ENCODE measurements around the gene ADA. TPM values are rescaled to one million over a fixed set of nuclear protein-coding genes. Genes with fewer than 3 reads are reported as not detected.

The ADA gene
- total and polyA plus RNA-seq, 2 of the 13 experiments (the other 11 are each of a cell fraction or from before 2014, with no cell fraction given): 2.5 to 11.3 TPM

DNA sequence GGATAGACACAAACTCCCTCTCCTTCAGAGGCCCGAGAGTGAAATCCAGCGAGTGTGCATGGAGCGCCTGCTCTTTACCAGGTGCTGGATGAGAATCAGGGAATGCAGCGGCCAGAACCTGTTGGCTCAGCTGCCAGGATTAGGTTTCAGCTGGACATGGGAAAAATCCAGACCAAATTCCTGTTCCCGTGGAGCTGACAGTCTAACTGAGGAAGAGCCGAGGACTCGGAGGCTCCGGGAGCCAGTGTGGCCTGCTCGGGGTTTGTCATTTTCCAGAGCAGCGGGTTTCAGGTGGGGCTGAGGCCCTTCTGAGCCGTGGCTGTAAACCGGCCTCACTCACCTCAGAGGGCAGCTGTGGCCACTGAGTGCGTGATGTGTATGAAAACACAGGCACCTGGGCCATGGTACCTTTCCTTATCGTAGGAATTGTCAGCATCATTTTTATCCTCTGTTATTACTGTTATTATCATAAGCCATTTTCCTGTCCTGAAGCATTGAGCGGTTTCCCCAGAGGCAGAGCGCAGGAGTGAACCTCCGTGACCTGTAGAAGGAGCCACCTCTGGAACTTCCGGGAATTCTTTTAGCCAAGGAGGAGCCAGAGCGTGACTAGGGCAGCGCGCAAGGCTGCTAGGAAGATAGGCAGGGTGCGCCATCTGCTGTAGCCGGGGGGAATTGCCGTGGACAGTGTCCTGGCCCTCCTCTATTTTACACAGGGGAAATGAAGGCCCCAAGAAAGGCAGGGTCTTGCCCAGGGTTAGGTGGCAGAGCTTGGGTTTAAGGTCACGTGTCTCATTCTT is 41.8 kb downstream of the ADA start (continued):
- TF ChIP-seq, protein P1, sequence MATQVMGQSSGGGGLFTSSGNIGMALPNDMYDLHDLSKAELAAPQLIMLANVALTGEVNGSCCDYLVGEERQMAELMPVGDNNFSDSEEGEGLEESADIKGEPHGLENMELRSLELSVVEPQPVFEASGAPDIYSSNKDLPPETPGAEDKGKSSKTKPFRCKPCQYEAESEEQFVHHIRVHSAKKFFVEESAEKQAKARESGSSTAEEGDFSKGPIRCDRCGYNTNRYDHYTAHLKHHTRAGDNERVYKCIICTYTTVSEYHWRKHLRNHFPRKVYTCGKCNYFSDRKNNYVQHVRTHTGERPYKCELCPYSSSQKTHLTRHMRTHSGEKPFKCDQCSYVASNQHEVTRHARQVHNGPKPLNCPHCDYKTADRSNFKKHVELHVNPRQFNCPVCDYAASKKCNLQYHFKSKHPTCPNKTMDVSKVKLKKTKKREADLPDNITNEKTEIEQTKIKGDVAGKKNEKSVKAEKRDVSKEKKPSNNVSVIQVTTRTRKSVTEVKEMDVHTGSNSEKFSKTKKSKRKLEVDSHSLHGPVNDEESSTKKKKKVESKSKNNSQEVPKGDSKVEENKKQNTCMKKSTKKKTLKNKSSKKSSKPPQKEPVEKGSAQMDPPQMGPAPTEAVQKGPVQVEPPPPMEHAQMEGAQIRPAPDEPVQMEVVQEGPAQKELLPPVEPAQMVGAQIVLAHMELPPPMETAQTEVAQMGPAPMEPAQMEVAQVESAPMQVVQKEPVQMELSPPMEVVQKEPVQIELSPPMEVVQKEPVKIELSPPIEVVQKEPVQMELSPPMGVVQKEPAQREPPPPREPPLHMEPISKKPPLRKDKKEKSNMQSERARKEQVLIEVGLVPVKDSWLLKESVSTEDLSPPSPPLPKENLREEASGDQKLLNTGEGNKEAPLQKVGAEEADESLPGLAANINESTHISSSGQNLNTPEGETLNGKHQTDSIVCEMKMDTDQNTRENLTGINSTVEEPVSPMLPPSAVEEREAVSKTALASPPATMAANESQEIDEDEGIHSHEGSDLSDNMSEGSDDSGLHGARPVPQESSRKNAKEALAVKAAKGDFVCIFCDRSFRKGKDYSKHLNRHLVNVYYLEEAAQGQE (IDR thresholded peaks at IDR 0.05; ENCODE audit: borderline replicate concordance in 1 of 2, low read depth in 1 of 2, low read length in 2 of 2): no peak
- TF ChIP-seq ZBTB21 (CRISPR knock-in tag; IDR thresholded peaks at IDR 0.05) (peak; percentile 36; the same call in 1 of the 2 replicates), SRY (CRISPR knock-in tag; IDR thresholded peaks at IDR 0.05) (no peak), CEBPG (CRISPR knock-in tag; IDR thresholded peaks at IDR 0.05) (peak; percentile 59; the same call in 1 of the 2 replicates), ZNF557 (CRISPR knock-in tag; IDR thresholded peaks at IDR 0.05) (no peak), WIZ (CRISPR knock-in tag; IDR thresholded peaks at IDR 0.05) (peak; percentile 37; the same call in 1 of the 2 replicates), TOE1 (CRISPR knock-in tag; IDR thresholded peaks at IDR 0.05) (peak; percentile 80; the same call in 1 of the 2 replicates), NFIC (IDR thresholded peaks at IDR 0.05; ENCODE audit: low read length) (no peak), PHF20 (CRISPR knock-in tag; IDR thresholded peaks at IDR 0.05) (peak; percentile 88), POLR2AphosphoS5 (IDR thresholded peaks at IDR 0.05; ENCODE audit: low read depth, low read length) (peak; percentile 89), DNMT1 (CRISPR knock-in tag; IDR thresholded peaks at IDR 0.05) (no peak), SP1 (IDR thresholded peaks at IDR 0.05) (no peak), SP1 (CRISPR knock-in tag; IDR thresholded peaks at IDR 0.05) (peak; percentile 59), MXD4 (CRISPR knock-in tag; IDR thresholded peaks at IDR 0.05) (peak; percentile 92), ZNF30 (CRISPR knock-in tag; IDR thresholded peaks at IDR 0.05) (peak; percentile 18; the same call in 1 of the 2 replicates), TCF12 (IDR thresholded peaks at IDR 0.05) (no peak), TCF12 (CRISPR knock-in tag; IDR thresholded peaks at IDR 0.05) (no peak), CCAR2 (optimal IDR thresholded peaks at IDR 0.05; ENCODE audit: low read depth, low read length) (no peak), ZNF674 (CRISPR knock-in tag; IDR thresholded peaks at IDR 0.05; ENCODE audit: low read depth) (no peak), HDAC1 (CRISPR knock-in tag; IDR thresholded peaks at IDR 0.05) (no peak; the same call in none of the 2 replicates), HNRNPLL (IDR thresholded peaks at IDR 0.05; ENCODE audit: low read depth, low read length, poor library complexity, severe bottlenecking) (peak; percentile 50), PITX1 (CRISPR knock-in tag; IDR thresholded peaks at IDR 0.05) (peak; percentile 52; the same call in 1 of the 2 replicates), IRF2 (CRISPR knock-in tag; IDR thresholded peaks at IDR 0.05) (peak; percentile 89), TBP (CRISPR knock-in tag; IDR thresholded peaks at IDR 0.05) (no peak), ZNF841 (CRISPR knock-in tag; IDR thresholded peaks at IDR 0.05; ENCODE audit: borderline replicate concordance) (no peak), SOX6 (IDR thresholded peaks at IDR 0.05) (no peak), SOX6 (CRISPR knock-in tag; IDR thresholded peaks at IDR 0.05) (peak; percentile 53), U2AF1 (optimal IDR thresholded peaks at IDR 0.05; ENCODE audit: low read depth, low read length) (peak; percentile 85), ZBTB3 (CRISPR knock-in tag; IDR thresholded peaks at IDR 0.05; ENCODE audit: borderline replicate concordance, low read depth) (peak; percentile 55; the same call in 1 of the 2 replicates)
- TF ChIP-seq, protein P2, sequence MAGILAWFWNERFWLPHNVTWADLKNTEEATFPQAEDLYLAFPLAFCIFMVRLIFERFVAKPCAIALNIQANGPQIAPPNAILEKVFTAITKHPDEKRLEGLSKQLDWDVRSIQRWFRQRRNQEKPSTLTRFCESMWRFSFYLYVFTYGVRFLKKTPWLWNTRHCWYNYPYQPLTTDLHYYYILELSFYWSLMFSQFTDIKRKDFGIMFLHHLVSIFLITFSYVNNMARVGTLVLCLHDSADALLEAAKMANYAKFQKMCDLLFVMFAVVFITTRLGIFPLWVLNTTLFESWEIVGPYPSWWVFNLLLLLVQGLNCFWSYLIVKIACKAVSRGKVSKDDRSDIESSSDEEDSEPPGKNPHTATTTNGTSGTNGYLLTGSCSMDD (CRISPR knock-in tag; IDR thresholded peaks at IDR 0.05): no peak

Measured in HepG2 (cell line).